Measurements from ENCODE around the gene DACH1.

DACH1 gene

DNA sequence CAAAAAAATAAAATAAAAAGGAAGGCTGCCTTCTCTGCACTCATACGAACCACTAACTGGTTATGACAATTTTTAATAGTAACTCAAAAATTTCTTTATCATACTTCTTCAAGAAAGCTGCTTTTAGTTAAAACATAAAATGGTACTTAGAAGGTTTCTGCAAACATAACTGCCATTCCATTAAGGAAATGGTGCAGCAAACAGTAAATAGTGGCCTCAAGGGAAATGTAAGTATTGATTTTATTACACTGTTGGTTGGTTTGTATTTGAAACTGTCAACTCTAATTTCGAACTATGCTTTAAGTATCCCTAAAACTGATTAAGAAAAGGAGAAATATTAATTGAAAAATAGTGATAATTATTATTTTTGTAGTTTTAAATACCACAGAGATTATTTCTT, 278.0 kb downstream of the DACH1 start:
- H3K4me3 ChIP-seq (ENCODE audit: low read depth, low read length) = no peak overlapping the region
- H3K4me1 ChIP-seq (ENCODE audit: control insufficient read depth, insufficient read depth, low read length) = no peaks in the 10 kb centered on the region
- no peak overlapping the region for H3K9ac ChIP-seq (ENCODE audit: low read depth, low read length)
- no peaks in the 10 kb centered on the region for H3K36me3 ChIP-seq (ENCODE audit: control insufficient read depth, insufficient read depth, low read length)
- H3K9me3 ChIP-seq (ENCODE audit: control insufficient read depth, insufficient read depth, low read length) = no peaks in the 10 kb centered on the region
- H3K27me3 ChIP-seq (ENCODE audit: control insufficient read depth, insufficient read depth, low read length) = no peaks in the 10 kb centered on the region

DNA sequence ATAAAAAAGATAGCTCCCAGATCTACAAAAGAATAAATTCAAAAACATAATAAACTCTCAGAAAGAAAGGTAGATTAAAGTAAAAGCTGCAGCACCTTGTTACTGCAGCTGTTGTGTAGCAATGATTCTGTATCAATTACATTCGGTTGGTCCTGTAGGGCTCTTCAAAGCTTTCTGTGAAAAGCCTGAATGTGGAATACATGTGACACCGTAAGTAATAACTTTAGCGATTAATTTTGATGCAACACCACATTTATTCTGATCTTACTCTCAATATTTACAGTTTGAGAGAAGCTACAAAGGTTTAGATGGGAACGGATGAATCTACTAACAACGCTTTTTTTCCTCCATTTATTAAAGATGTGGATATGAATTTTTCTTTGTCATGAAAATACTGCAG, 279.2 kb downstream of the DACH1 start:
- Histone ChIP-seq H3K4me3 (ENCODE audit: low read depth, low read length) (no peak overlapping the region), H3K36me3 (ENCODE audit: control insufficient read depth, insufficient read depth, low read length) (no peaks in the 10 kb centered on the region), H3K9me3 (ENCODE audit: control insufficient read depth, insufficient read depth, low read length) (no peaks in the 10 kb centered on the region), H3K9ac (ENCODE audit: low read depth, low read length) (no peak overlapping the region), H3K4me1 (ENCODE audit: control insufficient read depth, insufficient read depth, low read length) (no peaks in the 10 kb centered on the region), H3K27me3 (ENCODE audit: control insufficient read depth, insufficient read depth, low read length) (no peaks in the 10 kb centered on the region)

DNA sequence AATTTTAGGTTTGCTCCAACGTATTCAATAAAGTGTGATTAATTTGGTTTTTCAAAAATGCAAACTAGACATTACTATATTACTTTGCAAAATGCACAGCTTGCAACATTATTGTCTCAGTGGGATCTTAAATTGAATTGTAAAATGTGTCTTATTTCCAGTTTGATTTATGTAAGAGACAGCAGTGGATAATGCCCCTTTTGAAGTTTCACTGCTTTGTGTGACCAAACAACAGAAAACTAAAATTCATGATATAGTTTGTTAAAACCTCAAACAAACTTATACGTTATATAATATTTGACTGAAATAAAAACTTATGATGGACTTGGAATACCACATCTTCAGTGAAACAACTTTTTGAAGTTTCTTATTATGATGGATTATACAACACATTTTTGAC, 279.8 kb downstream of the DACH1 start:
- no peak overlapping the region for H3K4me3 ChIP-seq (ENCODE audit: low read depth, low read length)
- H3K36me3 ChIP-seq (ENCODE audit: control insufficient read depth, insufficient read depth, low read length) = no peaks in the 10 kb centered on the region
- H3K4me1 ChIP-seq (ENCODE audit: control insufficient read depth, insufficient read depth, low read length) = no peaks in the 10 kb centered on the region

DNA sequence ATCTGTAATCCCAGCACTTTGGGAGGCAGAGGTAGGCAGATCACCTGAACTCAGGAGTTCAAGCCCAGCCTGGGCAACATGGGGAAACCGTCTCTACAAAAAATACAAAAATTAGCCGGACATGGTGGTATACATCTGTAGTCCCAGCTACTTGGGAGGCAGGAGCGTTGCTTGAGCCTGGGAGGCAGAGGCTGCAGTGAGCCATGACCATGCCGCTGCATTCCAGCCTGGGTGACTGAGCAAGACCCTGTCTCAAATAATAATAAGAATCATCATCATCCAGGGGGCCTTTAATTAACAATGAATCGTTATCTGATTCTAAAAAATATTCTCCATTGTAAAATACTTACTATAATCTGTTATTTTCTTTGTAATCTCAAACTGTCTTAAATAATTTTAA, 283.4 kb downstream of the DACH1 start:
- Histone ChIP-seq H3K4me3 (ENCODE audit: low read depth, low read length) (no peak overlapping the region), H3K9me3 (ENCODE audit: control insufficient read depth, insufficient read depth, low read length) (no peaks in the 10 kb centered on the region), H3K9ac (ENCODE audit: low read depth, low read length) (no peak overlapping the region), H3K36me3 (ENCODE audit: control insufficient read depth, insufficient read depth, low read length) (no peaks in the 10 kb centered on the region), H3K27me3 (ENCODE audit: control insufficient read depth, insufficient read depth, low read length) (no peaks in the 10 kb centered on the region), H3K4me1 (ENCODE audit: control insufficient read depth, insufficient read depth, low read length) (no peaks in the 10 kb centered on the region)

More for the DNA sequence above, 279.8 kb downstream of the DACH1 start:
- H3K27me3 ChIP-seq (ENCODE audit: control insufficient read depth, insufficient read depth, low read length) = no peaks in the 10 kb centered on the region
- no peak overlapping the region for H3K9ac ChIP-seq (ENCODE audit: low read depth, low read length)
- no peaks in the 10 kb centered on the region for H3K9me3 ChIP-seq (ENCODE audit: control insufficient read depth, insufficient read depth, low read length)

DNA sequence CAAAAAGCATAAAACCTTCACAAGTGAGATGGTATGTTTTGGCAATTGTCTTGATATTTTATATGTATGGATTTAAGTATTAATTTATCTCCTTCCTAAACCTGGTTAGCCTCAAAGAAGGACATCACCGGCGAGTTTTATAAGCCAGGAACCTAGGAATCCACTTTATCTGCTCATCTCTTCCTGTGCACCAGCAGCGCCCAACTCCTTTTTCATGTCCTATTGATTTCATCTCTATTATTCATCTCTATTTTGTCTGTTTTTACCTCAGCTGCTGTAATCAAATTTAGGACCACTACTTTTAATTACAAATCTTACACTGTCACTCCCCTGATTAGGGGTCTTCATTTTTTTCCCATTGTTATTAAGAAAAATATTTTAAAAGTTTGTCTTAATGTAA, 286.4 kb downstream of the DACH1 start:
- Histone ChIP-seq H3K4me3 (ENCODE audit: low read depth, low read length) (no peak overlapping the region), H3K9me3 (ENCODE audit: control insufficient read depth, insufficient read depth, low read length) (no peaks in the 10 kb centered on the region), H3K27me3 (ENCODE audit: control insufficient read depth, insufficient read depth, low read length) (no peaks in the 10 kb centered on the region), H3K36me3 (ENCODE audit: control insufficient read depth, insufficient read depth, low read length) (no peaks in the 10 kb centered on the region), H3K4me1 (ENCODE audit: control insufficient read depth, insufficient read depth, low read length) (no peaks in the 10 kb centered on the region), H3K9ac (ENCODE audit: low read depth, low read length) (no peak overlapping the region)

DNA sequence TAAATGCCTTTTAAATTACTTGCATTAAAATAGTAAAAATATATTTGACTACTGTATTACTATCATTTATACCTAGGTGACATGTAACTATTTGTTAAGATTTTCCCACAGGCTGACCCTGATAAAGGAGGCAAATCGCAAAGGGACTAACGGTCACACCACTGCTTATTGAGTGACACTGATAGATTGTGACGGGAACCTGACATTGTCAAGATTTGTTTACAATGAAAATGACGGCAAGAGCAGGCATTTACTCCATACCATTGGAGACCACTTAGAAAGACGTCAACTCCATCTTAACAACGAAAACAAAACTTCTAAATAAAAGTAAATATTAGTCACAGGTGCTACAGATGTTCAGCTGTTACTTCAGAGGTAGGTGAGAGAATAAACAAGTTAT, 289.0 kb downstream of the DACH1 start:
- Histone ChIP-seq H3K36me3 (ENCODE audit: control insufficient read depth, insufficient read depth, low read length) (no peaks in the 10 kb centered on the region), H3K9me3 (ENCODE audit: control insufficient read depth, insufficient read depth, low read length) (no peaks in the 10 kb centered on the region), H3K4me3 (ENCODE audit: low read depth, low read length) (no peak overlapping the region), H3K27me3 (ENCODE audit: control insufficient read depth, insufficient read depth, low read length) (no peaks in the 10 kb centered on the region), H3K4me1 (ENCODE audit: control insufficient read depth, insufficient read depth, low read length) (no peaks in the 10 kb centered on the region), H3K9ac (ENCODE audit: low read depth, low read length) (no peak overlapping the region)

GRCh38 chr13:71577127-71577526, 289.9 kb downstream of the DACH1 start:
- Histone ChIP-seq H3K4me1 (ENCODE audit: control insufficient read depth, insufficient read depth, low read length) (no peaks in the 10 kb centered on the region), H3K9me3 (ENCODE audit: control insufficient read depth, insufficient read depth, low read length) (no peaks in the 10 kb centered on the region), H3K27me3 (ENCODE audit: control insufficient read depth, insufficient read depth, low read length) (no peaks in the 10 kb centered on the region), H3K4me3 (ENCODE audit: low read depth, low read length) (no peak overlapping the region), H3K9ac (ENCODE audit: low read depth, low read length) (no peak overlapping the region), H3K36me3 (ENCODE audit: control insufficient read depth, insufficient read depth, low read length) (no peaks in the 10 kb centered on the region)

DNA sequence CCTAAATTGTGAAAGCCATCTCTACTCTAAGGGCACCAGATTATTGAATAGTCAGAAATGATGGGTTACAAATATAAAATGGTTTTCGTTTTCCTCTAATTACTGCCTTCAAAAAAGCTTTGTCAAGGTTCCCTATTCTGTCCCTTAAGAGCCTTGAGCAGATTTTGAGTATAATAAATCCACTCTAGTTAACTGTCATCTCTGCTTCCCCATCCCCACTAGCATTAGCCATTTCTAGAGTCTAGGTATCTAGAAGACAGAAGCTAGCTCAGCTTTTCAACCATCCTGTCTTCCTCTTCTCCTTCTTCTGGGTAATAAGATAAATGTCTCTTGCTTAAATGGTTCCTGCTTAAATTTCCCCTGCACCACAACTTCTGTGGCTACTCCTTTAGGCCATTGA, 290.4 kb downstream of the DACH1 start:
- Histone ChIP-seq H3K4me1 (ENCODE audit: control insufficient read depth, insufficient read depth, low read length) (no peaks in the 10 kb centered on the region), H3K9ac (ENCODE audit: low read depth, low read length) (no peak overlapping the region), H3K4me3 (ENCODE audit: low read depth, low read length) (no peak overlapping the region)

DNA sequence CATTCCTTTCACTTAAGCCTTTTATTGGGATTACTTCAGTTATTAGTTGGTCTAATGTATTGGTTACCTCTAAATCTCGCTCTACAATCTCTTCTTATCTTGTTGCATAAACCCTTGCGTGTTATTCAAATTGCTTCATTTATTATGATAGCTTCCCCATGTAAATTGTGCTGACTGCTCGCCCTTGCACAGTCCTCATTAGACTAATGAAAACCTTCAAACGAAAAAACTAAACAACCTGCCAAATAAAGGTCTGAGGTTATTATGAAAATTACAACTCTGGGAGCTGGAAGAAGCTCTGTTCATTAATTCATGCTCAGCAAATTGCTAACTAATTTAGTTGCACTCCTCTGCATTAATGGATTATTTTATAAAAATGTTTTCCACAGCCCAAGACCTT, 320.1 kb downstream of the DACH1 start:
- peaks cover 2% of the 10 kb centered on the region for H3K4me1 ChIP-seq (ENCODE audit: control insufficient read depth, insufficient read depth, low read length)
- no peak overlapping the region for H3K4me3 ChIP-seq (ENCODE audit: low read depth, low read length)
- H3K27me3 ChIP-seq (ENCODE audit: control insufficient read depth, insufficient read depth, low read length) = no peaks in the 10 kb centered on the region
- no peak overlapping the region for H3K9ac ChIP-seq (ENCODE audit: low read depth, low read length)
- no peaks in the 10 kb centered on the region for H3K36me3 ChIP-seq (ENCODE audit: control insufficient read depth, insufficient read depth, low read length)
- no peaks in the 10 kb centered on the region for H3K9me3 ChIP-seq (ENCODE audit: control insufficient read depth, insufficient read depth, low read length)

More for the DNA sequence above, 290.4 kb downstream of the DACH1 start:
- Histone ChIP-seq H3K9me3 (ENCODE audit: control insufficient read depth, insufficient read depth, low read length) (no peaks in the 10 kb centered on the region), H3K36me3 (ENCODE audit: control insufficient read depth, insufficient read depth, low read length) (no peaks in the 10 kb centered on the region), H3K27me3 (ENCODE audit: control insufficient read depth, insufficient read depth, low read length) (no peaks in the 10 kb centered on the region)

DNA sequence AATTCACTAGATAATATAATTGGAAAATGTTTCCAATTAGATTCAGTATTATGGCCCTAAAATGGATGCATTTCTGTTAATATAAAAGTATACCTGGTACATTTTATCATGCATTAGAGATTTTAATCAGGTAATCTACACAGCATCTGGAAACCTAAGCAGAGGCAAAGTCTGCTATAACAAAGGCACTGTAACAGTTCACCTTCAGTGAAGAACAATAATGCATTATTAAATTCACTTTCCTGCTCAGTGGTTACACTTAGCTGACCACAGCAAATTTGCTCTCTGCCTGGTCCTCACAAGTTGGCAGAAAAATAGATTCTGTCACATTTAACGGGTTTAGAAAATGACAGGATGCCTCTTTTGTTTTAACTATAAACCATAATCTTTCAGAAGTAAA, 326.9 kb downstream of the DACH1 start:
- H3K4me3 ChIP-seq (ENCODE audit: low read depth, low read length) = no peak overlapping the region
- H3K9ac ChIP-seq (ENCODE audit: low read depth, low read length) = no peak overlapping the region
- H3K9me3 ChIP-seq (ENCODE audit: control insufficient read depth, insufficient read depth, low read length) = no peaks in the 10 kb centered on the region
- H3K36me3 ChIP-seq (ENCODE audit: control insufficient read depth, insufficient read depth, low read length) = no peaks in the 10 kb centered on the region
- H3K4me1 ChIP-seq (ENCODE audit: control insufficient read depth, insufficient read depth, low read length) = no peaks in the 10 kb centered on the region
- no peaks in the 10 kb centered on the region for H3K27me3 ChIP-seq (ENCODE audit: control insufficient read depth, insufficient read depth, low read length)

DNA sequence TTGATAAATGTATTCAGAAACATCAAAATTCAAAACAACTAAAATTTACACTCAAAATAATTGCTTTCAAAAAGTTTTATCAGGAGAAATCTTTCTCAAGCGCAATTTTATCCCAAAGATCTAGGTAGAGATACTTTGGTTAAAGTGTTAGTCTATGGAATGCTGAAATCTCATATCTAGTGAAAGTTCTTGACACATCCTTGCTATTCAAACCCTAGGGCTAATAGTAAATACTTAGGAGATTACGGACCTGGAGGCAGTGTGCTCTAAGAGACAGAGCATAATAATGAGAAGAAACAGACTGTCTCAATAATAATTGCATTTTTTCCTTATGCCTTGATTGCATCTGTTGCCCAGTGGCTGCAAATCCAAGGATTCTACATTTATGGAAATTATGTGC, 330.8 kb downstream of the DACH1 start:
- Histone ChIP-seq H3K9me3 (ENCODE audit: control insufficient read depth, insufficient read depth, low read length) (no peaks in the 10 kb centered on the region), H3K27me3 (ENCODE audit: control insufficient read depth, insufficient read depth, low read length) (no peaks in the 10 kb centered on the region), H3K4me3 (ENCODE audit: low read depth, low read length) (no peak overlapping the region), H3K4me1 (ENCODE audit: control insufficient read depth, insufficient read depth, low read length) (no peaks in the 10 kb centered on the region), H3K9ac (ENCODE audit: low read depth, low read length) (no peak overlapping the region), H3K36me3 (ENCODE audit: control insufficient read depth, insufficient read depth, low read length) (no peaks in the 10 kb centered on the region)

DNA sequence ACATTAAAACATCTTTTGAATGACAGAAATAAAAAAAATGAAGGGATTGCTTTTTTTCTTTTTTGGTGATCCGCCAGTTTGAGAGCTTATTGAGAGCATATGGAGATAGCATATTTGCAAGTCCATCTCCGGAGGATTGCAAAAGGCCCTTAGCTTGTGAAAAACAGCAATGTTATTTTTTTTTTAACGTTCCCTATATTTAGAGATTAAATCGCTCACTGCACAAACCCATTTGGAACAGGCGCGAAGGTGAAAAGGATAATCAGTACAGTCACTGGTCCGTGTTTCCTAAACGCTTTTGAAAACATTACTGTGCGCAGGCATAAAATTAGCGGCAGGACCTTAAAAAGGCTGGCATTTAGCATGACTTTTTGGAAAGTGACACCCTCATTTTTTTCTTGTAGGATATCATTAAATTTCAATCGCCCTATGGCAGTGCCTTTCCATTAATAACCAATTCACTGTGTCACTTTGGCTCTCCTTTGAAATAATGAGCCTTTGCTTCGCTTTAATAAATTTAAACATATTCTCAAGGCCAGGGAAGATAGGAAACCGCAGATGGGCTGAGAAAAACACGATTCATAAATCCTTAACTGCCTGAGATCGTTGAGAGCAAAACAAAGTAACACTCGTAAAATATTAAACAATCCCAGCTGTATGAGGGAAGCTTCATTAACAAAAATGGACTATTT, 342.2 kb downstream of the DACH1 start:
- H3K4me3 ChIP-seq (ENCODE audit: low read depth, low read length) = no peak overlapping the region
- H3K36me3 ChIP-seq (ENCODE audit: control insufficient read depth, insufficient read depth, low read length) = no peaks in the 10 kb centered on the region
- H3K9me3 ChIP-seq (ENCODE audit: control insufficient read depth, insufficient read depth, low read length) = no peaks in the 10 kb centered on the region
- H3K9ac ChIP-seq (ENCODE audit: low read depth, low read length) = no peak overlapping the region
- no peaks in the 10 kb centered on the region for H3K4me1 ChIP-seq (ENCODE audit: control insufficient read depth, insufficient read depth, low read length)
- H3K27me3 ChIP-seq (ENCODE audit: control insufficient read depth, insufficient read depth, low read length) = no peaks in the 10 kb centered on the region
